ENCODE measurements around the gene KAT2A.
"Not testable (repeated sequence)": the region's sequence is repeated elsewhere in the genome, so short reads cannot be mapped to it uniquely, and the experiment has no call there.

The KAT2A gene
- long read RNA-seq, donor 1, transcript KAT2A-202 (18 exons, 2,990 nt): major isoform, 7 of 22 reads
- long read RNA-seq, donor 1, partial matches to known transcripts: 11 of 22 reads
- long read RNA-seq, donor 1, other reads (novel, unspliced or antisense): 0 of 22 reads
- long read RNA-seq, donor 2, partial matches to known transcripts: 0 of 1 reads
- long read RNA-seq, donor 2, other reads (novel, unspliced or antisense): 0 of 1 reads
- long read RNA-seq, donor 3, partial matches to known transcripts: 0 of 5 reads
- long read RNA-seq, donor 3, other reads (novel, unspliced or antisense): 0 of 5 reads
- long read RNA-seq, donor 4, transcript KAT2A-202 (18 exons, 2,990 nt): major isoform, 15 of 31 reads
- long read RNA-seq, donor 4, partial matches to known transcripts: 13 of 31 reads
- long read RNA-seq, donor 4, other reads (novel, unspliced or antisense): 0 of 31 reads
- long read RNA-seq, donor 5, transcript KAT2A-202 (18 exons, 2,990 nt): major isoform, 5 of 6 reads
- long read RNA-seq, donor 5, partial matches to known transcripts: 0 of 6 reads
- long read RNA-seq, donor 5, other reads (novel, unspliced or antisense): 0 of 6 reads
- long read RNA-seq, donor 6, partial matches to known transcripts: 0 of 7 reads
- long read RNA-seq, donor 6, other reads (novel, unspliced or antisense): 0 of 7 reads
- long read RNA-seq, donor 7: 0 reads
- long read RNA-seq, donor 8, partial matches to known transcripts: 0 of 9 reads
- long read RNA-seq, donor 8, other reads (novel, unspliced or antisense): 0 of 9 reads

- DNase-seq: peak; percentile 65
These were observed at the start of gene KAT2A for GRCh38 chr17:42120770-42121769. Gene KAT2A (minus strand): TSS chr17:42121367. CDS start chr17:42121304, 63 bp downstream.

GRCh38 chr17:42169351-42169750 is 48.2 kb upstream of the KAT2A start:
- DNase-seq: no peak

- no peak for DNase-seq
These were observed 46.6 kb upstream of the KAT2A start for GRCh38 chr17:42167807-42168206.

GRCh38 chr17:42166196-42166763 is 45.1 kb upstream of the KAT2A start:
- DNase-seq: no peak

GRCh38 chr17:42165751-42166150 is 44.6 kb upstream of the KAT2A start:
- no peak for DNase-seq

- DNase-seq: no peak
These were observed 42.7 kb upstream of the KAT2A start for GRCh38 chr17:42163696-42164407.

- no peak for DNase-seq
These were observed 41.9 kb upstream of the KAT2A start for GRCh38 chr17:42163113-42163512.

GRCh38 chr17:42160531-42160910 is 39.4 kb upstream of the KAT2A start:
- no peak for DNase-seq

GRCh38 chr17:42159796-42160530 is 38.8 kb upstream of the KAT2A start:
- no peak for DNase-seq

GRCh38 chr17:42155614-42156045 is 34.5 kb upstream of the KAT2A start:
- no peak for DNase-seq

- DNase-seq: no peak
These were observed 33.0 kb upstream of the KAT2A start for GRCh38 chr17:42153919-42154742.

- DNase-seq: no peak
These were observed 25.9 kb upstream of the KAT2A start for GRCh38 chr17:42146911-42147607.

GRCh38 chr17:42143138-42143537 is 22.0 kb upstream of the KAT2A start:
- not testable (repeated sequence) for DNase-seq

- no peak for DNase-seq
These were observed 21.3 kb upstream of the KAT2A start for GRCh38 chr17:42142371-42142896.

GRCh38 chr17:42141382-42141781 is 20.2 kb upstream of the KAT2A start:
- no peak for DNase-seq

GRCh38 chr17:42140690-42141089 is 19.5 kb upstream of the KAT2A start:
- not testable (repeated sequence) for DNase-seq

GRCh38 chr17:42138749-42139492 is 17.8 kb upstream of the KAT2A start:
- no peak for DNase-seq

- DNase-seq: no peak
These were observed 15.5 kb upstream of the KAT2A start for GRCh38 chr17:42136654-42137051.

Data from right kidney (tissue), 9 donors.